ENCODE data around the gene MS4A14. TPM values are rescaled to one million over a fixed set of nuclear protein-coding genes. Genes with fewer than 3 reads are reported as not detected.

The MS4A14 gene
- total and polyA plus RNA-seq, 7 experiments from 2014 or later = 0.13 to 5.6 (median 0.37) TPM; not detected in 4

Other genes starting within 250 kb of the MS4A14 start
- gene MS4A6A, start 213.4 kb upstream of the MS4A14 start, total RNA-seq = 100 to 1,000 TPM in 1 of 5 experiments, 10 to 100 TPM in 1, 1 to 10 TPM in 2, not detected in 1; 6.5 to 151 (median 11.5) TPM
- gene MS4A6A, start 213.4 kb upstream of the MS4A14 start, polyA plus RNA-seq = under 1 TPM; 0.28 to 0.82 TPM
- 1 to 10 TPM in 2 of 5 experiments, under 1 TPM in 1, not detected in 2; 0.19 to 9.2 (median 2.1) TPM for gene MS4A4E, start 153.3 kb upstream of the MS4A14 start, total RNA-seq
- not detected for gene MS4A4E, start 153.3 kb upstream of the MS4A14 start, polyA plus RNA-seq
- gene MS4A4A, start 115.8 kb upstream of the MS4A14 start, total RNA-seq = 1 to 10 TPM in 1 of 5 experiments, under 1 TPM in 3, not detected in 1; 0.62 to 6.9 (median 0.87) TPM
- gene MS4A4A, start 115.8 kb upstream of the MS4A14 start, polyA plus RNA-seq = not detected
- not detected for gene MS4A6E, start 69.2 kb upstream of the MS4A14 start, total RNA-seq
- gene MS4A6E, start 69.2 kb upstream of the MS4A14 start, polyA plus RNA-seq = not detected
- 10 to 100 TPM in 1 of 5 experiments, 1 to 10 TPM in 3, not detected in 1; 3.2 to 83.4 (median 3.8) TPM for gene MS4A7, start 17.9 kb upstream of the MS4A14 start, total RNA-seq
- gene MS4A7, start 17.9 kb upstream of the MS4A14 start, polyA plus RNA-seq = under 1 TPM in 1 of 2 donors, not detected in 1; 0.22 TPM
- gene MS4A5, start 33.1 kb downstream of the MS4A14 start, total RNA-seq = not detected
- not detected for gene MS4A5, start 33.1 kb downstream of the MS4A14 start, polyA plus RNA-seq
- 10 to 100 TPM in 1 of 5 experiments, 1 to 10 TPM in 3, not detected in 1; 1.4 to 22.1 (median 1.6) TPM for gene MS4A1, start 59.4 kb downstream of the MS4A14 start, total RNA-seq
- 1 to 10 TPM in 1 of 2 donors, under 1 TPM in 1; 0.92 to 1.2 TPM for gene MS4A1, start 59.4 kb downstream of the MS4A14 start, polyA plus RNA-seq
- gene MS4A12, start 96.3 kb downstream of the MS4A14 start, total RNA-seq = not detected
- not detected for gene MS4A12, start 96.3 kb downstream of the MS4A14 start, polyA plus RNA-seq
- not detected for gene MS4A13, start 118.9 kb downstream of the MS4A14 start, total RNA-seq
- gene MS4A13, start 118.9 kb downstream of the MS4A14 start, polyA plus RNA-seq = not detected

Data from naive thymus-derived CD4-positive, alpha-beta T cell (primary cell).